GM18517 (cell line): Measurements from ENCODE around the gene CYSRT1.

Experiments
- ATAC-seq: cut with Tn5 transposase; IDR thresholded peaks from one replicate; pipeline ENCODE4 v1.9.1; 2021; ENCODE audit warnings: mild to moderate bottlenecking, moderate library complexity; ENCODE audit not compliant: unreplicated experiment

Gene CYSRT1

DNA sequence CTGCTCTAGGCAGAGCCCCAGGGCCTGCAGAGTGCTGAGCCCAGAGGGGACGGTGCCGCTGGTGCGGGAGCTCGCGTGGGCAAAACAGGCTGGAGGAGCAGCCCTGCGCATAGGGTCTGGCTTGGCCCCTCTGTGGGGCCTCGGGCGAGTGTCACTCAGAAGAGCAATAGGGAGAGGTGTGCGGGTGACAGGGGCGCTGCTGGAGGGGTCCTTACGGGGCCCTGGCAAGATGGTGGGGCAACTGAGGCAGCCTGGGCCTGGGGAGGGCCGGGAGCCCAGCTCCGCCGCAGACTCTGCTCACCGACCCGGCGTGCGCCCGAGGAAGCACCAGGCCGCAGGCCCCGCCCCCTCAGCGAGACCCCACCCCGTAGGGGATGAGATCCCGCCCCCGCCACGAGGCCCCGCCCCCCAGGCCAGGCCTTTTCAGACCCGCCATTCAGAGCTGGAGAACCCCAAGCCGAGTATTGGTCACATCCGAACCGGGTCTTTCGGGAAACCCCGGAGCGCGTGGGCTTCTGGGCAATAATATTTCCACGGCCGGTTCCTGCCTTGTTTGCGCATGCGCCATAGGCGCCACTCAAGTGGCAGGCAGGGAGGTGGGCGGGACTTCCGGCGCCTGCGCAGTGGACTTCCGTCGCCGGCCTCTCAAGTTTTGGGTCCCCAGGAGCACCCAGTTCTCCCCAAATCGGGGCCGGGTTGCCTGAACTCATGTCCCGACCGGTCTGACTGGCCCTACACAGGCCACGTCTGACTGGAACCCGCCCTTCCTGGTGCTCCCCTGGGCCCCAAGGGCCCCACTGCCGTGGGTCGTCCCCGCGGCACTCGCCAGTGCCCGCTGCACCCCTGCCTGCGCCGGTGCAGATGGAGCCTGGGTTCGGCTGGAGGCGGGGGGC lies 1.6 kb upstream of the CYSRT1 start:
- ATAC-seq: peak; percentile 72

DNA sequence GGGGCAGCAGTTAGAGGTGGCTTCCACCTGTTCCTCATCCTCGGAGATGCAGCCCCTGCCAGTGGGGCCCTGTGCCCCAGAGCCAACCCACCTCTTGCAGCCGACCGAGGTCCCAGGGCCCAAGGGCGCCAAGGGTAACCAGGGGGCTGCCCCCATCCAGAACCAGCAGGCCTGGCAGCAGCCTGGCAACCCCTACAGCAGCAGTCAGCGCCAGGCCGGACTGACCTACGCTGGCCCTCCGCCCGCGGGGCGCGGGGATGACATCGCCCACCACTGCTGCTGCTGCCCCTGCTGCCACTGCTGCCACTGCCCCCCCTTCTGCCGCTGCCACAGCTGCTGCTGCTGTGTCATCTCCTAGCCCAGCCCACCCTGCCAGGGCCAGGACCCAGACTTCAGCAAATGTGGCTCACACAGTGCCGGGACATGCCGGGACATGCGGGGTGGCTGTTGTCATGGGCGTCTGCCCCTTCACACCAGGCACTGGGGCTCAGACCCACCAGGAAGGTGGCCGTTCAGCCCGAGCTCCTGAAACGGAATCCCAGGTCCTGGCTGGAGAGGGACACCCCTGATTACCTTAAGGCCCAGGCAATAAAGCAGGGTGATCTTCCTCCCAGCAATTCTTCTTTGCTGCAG lies 841 bp downstream of the CYSRT1 start:
- ATAC-seq: no peak

DNA sequence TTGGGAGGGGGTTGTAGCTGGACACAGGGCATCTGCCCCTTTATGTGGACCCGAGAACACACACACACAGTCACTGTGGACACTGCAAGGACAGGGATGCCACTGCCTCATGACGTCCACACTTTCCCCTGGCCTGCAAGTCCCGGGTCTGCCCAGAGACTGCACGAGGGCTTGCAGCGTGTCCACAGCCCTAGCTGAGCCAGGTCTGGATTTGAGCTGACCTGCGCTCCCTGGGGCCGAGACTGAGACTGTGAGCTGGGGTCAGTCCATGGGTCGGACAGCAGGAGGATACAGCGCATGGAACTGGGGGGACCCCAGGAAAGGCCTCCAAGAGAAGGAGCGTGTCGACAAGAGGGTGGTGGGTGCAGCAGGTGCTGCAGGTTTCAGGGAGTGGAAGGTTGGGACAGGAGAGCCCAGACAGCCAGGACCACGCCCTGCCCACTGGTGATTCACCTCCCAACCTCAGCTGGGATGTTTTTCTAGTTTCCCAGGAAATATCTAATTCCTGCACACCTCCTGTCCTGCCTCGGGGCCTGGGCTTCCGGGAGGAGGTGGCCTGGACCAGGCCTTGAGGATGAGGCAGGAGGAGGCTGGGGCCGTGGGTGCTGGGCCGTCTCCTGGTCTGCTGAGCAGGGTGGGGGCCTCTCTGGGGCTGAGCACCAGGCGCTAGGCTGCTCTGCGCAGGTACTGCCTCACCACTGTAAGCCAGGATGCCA lies 1.5 kb downstream of the CYSRT1 start:
- ATAC-seq: no peak

DNA sequence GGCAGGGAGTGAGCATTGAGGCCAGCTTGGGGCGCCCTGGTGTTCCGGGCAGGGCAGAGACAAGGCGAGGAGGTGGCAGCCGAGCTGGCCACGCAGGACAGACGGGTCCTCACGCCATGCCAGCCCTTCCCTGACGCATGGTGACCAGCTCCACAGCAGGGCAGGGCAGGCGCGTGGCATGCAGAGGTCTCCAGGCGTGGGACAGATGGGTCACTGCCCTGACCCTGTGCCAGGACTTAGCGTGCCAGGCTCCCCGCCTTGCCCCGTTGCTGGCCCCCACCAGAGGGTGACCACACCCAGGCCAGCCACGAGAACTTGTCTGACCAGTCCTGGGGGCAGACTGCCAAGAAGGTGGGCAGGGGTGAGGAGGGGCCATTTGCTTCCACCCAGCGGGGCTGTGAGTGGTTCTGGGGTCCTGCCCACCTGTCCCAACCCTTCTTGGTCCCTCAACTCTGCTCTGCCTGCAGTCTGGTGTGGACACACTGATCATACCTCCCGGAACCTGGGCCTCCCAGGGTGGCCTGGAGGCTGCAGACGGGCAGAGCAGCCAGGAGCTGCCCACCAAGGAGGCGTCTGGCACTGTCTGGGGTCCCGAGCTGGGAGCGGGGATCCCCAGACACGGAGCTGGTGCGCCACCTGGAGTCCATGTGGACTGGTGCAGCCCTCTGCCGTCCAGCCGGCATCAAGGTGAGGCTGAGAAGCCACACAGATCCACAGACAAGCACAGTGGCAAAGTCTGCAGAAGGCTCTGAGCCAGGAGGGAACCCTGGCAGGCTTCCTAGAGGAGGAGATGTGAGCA lies 2.3 kb downstream of the CYSRT1 start, which contains the start of gene RNF224:
RNF224 (plus strand) TSS at position 449 of the 799 bp plus-strand sequence. CDS start 834 bp downstream, outside the sequence.
- ATAC-seq: no peak

DNA sequence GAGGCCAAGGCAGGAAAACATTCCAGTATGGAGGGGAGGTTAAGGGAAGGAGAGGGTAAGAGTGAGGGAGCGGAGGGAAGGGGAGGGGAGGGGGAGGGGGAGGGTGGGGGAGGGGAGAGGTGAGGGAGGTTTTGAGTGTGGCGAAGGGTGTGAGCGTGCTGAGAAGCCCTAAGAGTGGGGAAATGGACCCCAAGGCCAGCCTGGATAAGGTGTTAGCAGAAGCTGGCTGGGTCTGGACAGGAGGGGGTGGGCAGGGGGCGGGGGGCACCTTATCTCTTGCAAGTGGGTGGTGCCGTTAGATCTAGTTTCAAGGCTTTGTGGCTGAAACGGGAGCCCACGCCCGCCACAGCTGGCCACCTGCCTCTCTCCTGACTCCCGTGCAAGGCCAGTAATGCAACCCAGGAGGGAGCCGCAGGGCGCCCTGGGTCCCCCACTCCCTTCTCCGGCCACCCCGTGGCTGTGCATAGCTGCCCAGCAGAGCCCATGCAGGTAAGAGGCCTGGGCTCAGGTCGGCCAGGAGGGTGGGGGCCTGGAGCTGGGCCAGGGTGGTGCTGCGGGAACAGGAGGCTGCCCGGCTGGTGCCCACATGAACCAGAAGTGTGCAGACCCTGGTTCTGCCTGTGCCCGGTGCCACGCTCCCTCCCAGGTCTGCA lies 3.0 kb downstream of the CYSRT1 start:
- no peak for ATAC-seq

DNA sequence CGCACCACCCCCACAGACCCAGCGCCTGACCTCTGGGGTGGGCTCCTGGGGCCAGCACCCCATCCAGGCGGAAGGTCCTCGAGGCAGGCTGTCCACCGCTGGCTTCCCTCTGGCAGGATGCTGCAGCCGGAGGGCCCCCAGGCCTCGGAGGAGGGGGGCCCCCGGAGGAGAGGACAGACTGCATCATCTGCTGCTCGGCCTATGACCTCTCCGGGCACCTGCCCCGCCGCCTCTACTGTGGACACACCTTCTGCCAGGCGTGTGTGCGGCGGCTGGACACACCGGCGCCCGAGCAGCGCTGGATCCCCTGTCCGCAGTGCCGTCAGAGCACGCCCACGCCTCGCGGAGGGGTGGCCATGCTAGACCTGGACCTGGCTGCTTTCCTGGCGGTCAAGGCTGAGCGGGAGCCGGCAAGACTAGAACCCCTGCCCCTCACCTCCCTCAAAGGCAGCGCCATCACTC lies 3.6 kb downstream of the CYSRT1 start:
- no peak for ATAC-seq

DNA sequence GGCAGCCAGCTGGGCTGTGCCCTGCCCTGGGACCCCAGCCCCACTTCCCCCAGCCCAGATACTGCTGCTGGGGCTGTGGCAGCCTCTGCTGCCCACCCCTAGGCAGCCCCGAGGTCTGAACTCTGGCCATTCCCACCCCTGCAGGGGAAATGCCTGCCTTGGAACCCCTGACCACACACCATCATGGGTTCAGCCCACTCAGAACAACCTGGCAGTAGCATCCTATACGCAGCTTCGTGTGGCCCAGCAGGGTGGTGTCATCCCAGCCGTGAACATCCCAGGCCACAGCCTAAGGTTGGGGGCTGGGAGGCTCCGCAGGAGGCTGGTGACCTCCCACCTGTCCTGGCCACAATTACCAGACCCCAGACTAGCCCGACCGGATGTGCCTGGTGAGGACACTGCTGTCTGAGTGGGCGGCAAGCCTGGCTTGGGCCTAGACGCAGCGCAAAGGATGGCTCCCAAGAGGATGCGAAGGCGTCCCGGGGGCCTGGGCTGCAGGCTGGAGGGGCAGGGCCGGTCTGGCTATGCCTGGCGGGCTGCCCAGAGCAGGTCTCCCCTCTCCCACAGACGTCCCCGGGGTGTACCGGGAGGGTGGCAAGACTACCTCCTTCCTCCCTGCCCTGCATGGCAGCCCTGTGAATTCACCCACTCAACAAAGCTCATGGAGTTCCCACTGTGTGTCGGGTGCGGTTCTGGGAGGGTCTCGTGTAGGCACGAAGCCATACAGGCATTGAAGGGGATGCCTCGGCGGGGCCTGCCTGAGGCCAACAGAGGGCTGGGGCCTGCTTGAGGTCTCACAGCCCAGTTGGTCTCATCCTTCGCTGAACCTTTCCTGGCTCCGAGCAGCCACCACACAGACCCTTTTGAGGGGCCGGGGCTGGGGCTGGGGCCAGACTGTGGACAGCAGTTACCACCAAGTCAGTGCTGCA lies 4.3 kb downstream of the CYSRT1 start:
- no peak for ATAC-seq

DNA sequence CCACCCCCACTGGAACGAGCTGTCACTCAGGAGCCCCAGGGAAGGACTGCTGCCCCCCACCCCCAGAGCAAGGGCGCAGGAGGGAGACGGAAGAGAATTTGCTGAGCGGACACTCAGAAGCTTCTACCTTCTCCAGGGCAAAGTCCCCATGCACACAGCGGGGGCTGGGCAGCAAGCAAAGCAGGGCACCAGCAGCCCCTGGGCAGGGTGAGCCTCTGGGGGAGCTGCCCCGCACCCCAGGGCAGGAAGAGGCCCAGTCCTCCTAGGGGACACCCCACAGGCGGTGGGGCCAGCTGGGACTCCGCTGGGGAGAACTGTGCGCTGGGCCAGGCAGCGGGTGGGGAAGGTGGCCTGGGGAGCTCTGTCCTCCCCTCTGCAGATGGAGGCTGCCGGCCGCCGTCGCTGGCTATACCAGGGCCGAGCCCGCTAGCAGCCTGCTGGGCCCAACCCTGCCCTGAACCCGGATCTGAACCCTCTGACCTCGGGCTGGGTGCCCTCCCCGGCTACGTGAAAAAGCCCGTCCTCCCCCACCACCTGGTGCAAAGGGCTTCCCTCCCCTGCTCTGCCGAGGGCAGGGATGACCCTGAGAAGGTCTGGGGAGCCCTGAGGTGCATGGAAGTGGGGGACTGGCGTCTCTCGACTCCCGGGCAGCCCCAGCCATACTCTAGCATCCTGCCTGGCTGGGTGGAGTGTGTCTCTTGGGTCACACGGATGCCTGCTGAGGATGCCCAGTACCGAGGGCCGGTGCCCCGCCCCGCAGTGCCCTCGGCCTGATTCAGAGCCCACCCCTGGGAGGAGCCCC lies 5.1 kb downstream of the CYSRT1 start:
- ATAC-seq: no peak

DNA sequence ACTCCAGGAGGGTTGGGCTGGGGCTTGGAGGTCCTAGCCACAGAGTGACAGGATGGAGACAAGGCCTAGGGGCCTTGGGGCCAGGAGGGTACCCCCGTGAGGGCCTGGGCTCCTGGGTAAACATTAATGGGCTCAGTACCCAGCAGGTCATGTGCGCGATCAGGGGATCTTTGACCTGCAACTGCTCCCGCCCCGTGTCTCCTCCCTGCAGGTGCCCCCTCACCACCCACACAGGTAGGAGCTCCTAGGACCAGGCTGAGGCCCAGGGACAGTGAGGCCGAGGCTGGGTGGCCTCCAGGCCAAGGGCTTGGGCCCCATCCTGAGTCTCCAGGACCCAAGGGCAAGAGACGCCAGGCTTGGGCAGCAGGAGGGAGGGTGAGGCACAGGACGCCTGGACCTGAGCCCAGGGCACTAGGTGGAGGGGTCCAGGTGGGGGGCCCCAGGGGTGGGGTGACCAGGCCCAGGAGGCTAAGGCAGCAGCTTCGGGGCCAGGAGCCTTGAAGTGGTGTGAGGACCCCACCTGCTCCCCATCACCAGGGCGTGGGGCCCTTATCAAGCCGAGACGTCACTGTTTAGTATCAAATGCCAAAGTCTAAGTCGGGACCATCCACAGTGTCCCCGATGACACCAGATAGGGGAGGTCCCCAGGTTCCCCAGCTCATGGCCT lies 5.9 kb downstream of the CYSRT1 start, which contains the start of gene SLC34A3:
SLC34A3 (plus strand) TSS at position 197 of the 667 bp plus-strand sequence. CDS start 802 bp downstream, outside the sequence.
- no peak for ATAC-seq

DNA sequence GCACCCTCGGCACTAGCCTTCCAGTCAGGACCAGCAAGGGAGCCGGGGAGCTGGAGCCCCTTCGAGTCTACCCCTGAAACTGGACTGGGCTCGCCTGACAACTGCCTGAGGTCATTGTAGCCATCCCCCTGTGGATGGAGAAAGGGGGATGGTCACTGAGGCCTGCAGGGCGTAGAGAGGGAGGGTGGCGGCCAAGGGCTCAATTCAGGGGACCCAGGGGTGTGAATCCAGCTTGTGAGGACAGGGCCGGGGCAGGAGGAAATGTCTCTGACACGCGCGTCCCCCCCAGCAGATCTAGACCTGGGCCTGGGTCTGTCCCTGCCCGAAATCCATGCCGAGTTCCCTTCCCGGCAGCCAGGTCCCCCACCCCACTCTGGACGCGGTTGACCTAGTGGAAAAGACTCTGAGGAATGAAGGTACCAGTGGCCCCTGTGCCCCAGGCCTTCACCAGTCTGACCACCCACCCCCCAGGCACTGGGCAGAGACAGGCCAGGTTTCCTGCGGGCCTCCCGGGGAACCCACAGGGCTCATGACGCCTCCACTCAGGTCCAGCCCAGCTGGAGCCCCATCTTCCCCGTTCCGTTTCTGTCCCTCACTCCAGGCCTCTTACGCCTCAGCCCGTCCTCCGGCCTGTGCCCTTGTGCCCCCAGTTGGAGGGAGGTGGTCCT lies 6.5 kb downstream of the CYSRT1 start:
- ATAC-seq: no peak

DNA sequence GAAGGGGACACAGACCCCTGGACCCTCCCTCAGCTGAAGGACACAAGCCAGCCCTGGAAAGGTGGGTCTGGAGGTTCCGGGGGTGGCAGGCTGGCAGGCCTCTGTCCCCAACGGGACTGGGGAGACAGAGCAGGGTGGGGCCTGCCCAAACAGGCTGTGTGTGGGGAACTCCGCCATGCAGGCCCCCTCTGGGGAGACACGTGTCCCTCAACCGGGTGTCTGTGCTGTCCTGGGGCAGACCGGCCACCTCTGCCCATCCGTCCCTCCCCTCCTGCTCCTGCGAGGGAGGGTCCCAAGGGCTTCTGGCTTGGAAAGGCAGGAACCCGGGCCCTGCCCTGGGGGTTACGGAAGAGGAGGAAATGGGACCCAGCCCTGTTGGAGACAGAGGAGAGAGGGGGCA lies 7.1 kb downstream of the CYSRT1 start:
- ATAC-seq: no peak

DNA sequence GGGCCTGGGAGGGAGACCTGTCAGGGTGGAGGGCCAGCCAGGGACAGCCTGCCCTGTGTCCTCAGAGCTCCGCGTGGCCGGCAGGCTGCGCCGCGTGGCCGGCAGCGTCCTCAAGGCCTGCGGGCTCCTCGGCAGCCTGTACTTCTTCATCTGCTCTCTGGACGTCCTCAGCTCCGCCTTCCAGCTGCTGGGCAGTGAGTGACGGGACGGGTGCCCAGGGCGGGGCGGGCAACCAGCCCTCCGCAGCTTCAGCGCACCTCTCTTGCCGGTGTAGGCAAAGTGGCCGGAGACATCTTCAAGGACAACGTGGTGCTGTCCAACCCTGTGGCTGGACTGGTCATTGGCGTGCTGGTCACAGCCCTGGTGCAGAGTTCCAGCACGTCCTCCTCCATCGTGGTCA lies 7.5 kb downstream of the CYSRT1 start:
- ATAC-seq: no peak

DNA sequence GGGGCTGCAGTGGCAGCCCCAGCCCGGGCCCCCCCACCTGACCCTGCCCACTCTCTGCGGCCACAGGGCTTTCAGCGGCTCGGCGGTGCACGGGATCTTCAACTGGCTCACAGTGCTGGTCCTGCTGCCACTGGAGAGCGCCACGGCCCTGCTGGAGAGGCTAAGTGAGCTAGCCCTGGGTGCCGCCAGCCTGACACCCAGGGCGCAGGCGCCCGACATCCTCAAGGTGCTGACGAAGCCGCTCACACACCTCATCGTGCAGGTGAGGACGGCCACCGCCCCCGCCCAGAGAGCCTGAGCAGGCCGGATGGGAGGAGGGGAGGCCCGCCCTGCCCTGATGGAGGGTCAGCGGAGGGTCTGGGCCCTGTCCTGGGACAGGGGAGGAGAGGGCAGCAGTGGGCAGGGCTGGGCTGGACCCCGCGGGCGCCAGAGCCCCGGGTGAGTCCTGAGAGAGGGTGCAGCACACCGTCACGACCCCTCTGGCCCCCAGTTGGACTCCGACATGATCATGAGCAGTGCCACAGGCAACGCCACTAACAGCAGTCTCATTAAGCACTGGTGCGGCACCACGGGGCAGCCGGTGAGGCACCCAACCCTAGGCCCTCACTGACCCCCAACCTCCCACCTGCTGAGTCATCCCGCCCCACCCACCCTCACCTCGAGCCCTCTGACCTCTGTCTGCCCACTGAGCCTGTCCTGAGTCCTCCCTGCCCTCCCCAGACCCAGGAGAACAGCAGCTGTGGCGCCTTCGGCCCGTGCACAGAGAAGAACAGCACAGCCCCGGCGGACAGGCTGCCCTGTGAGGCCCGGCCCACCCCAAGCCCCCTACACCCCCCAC lies 8.4 kb downstream of the CYSRT1 start:
- no peak for ATAC-seq

DNA sequence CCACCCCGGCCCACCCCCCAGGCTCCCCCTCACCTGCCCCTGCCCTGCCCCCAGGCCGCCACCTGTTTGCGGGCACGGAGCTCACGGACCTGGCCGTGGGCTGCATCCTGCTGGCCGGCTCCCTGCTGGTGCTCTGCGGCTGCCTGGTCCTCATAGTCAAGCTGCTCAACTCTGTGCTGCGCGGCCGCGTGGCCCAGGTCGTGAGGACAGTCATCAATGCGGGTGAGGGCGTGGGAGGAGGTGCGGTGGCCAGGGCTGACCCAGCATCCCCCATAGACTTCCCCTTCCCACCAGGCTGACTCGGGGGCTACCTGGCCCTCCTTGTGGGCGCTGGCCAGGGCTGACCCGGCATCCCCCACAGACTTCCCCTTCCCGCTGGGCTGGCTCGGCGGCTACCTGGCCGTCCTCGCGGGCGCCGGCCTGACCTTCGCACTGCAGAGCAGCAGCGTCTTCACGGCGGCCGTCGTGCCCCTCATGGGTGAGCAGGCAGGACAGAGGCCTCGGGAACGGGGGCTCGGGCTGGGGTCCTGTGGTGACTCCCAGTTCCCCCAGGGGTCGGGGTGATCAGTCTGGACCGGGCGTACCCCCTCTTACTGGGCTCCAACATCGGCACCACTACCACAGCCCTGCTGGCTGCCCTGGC lies 9.2 kb downstream of the CYSRT1 start:
- ATAC-seq: no peak

DNA sequence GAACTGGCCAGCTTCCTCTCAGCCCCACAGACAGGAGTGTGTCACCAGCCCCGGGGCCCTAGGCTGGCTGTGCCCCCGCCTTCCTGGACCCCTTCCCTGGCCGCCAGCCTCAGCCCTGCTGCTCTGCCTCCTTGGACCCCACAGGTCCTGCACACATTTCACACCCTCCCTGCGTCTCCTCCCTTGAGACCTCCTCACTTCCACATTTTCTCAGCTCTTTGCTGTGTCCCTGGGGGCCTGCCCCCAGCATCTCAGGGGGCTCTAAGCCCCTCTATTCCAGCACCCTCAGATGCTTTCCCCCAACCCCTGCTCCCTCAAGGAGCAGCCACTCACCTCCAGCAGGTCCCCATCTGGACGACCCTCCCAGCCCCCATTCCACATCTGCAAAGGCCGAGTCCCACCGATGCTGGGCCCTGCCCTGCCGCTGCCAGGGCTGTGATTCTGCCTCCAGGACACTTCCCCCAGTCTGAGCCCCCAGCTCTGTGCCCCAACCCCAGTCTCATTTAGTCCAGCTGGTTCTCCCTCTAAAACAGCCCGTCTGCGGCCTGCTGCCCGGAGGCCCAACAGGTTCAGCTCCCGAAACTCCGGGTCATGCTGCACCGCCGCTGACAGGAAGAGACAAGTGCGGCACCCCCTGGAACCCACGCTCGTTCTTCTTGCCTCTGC lies 9.9 kb downstream of the CYSRT1 start:
- ATAC-seq: no peak
